ENCODE measurements around the gene SMYD4.

The SMYD4 gene

DNA sequence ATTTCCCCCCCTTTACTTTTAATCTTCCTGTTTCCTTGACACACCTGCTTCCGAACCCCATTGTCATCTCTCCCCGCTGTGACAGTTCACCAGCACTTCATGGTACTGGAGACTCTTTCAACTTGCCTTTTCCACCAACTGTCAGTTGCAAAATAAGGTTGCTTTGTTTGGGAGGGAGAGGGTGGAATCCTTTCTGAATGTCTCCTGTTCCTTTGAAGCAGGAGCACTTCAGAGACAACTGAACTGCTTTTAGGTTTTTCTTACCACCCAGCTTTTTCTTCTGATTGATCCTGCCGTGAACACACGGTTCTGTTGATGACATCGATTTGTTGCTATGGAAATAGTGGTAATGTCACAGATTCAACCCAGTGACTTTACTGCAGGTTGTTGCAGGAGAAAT is 42.1 kb upstream of the SMYD4 start:
- TF ChIP-seq, protein P1, sequence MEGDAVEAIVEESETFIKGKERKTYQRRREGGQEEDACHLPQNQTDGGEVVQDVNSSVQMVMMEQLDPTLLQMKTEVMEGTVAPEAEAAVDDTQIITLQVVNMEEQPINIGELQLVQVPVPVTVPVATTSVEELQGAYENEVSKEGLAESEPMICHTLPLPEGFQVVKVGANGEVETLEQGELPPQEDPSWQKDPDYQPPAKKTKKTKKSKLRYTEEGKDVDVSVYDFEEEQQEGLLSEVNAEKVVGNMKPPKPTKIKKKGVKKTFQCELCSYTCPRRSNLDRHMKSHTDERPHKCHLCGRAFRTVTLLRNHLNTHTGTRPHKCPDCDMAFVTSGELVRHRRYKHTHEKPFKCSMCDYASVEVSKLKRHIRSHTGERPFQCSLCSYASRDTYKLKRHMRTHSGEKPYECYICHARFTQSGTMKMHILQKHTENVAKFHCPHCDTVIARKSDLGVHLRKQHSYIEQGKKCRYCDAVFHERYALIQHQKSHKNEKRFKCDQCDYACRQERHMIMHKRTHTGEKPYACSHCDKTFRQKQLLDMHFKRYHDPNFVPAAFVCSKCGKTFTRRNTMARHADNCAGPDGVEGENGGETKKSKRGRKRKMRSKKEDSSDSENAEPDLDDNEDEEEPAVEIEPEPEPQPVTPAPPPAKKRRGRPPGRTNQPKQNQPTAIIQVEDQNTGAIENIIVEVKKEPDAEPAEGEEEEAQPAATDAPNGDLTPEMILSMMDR (IDR thresholded peaks at IDR 0.05; ENCODE audit: low read depth, low read length): no peak
- in situ Hi-C loops (cut with HindIII; ENCODE audit: low sequenced_read_pairs): no loop called here
- H3K4me3 ChIP-seq (ENCODE audit: low read depth, low read length): no peak overlapping the region
- no peak for DNase-seq (ENCODE audit: low read depth, low spot score)

DNA sequence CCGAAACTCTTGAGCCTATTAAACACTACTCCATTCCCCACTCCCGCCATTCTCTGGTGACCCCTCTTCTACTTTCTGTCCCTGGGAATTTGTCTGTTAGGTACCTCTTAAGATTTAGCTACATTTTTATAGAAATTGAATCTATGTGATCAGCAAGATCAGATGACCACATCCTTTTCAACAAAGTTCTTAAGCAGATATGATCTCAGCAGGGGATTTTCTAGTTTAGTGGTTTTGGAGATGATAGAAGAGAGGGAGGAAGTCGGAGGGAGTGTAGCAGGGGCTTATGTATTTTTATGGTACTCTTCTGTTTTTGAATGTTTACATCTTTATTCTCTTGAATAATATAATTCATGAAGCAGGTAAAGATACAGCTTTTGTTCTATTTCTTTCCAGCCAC is 40.9 kb upstream of the SMYD4 start:
- in situ Hi-C loops (cut with HindIII; ENCODE audit: low sequenced_read_pairs): no loop called here
- H3K4me3 ChIP-seq (ENCODE audit: low read depth, low read length): no peak overlapping the region
- TF ChIP-seq, protein P1 (IDR thresholded peaks at IDR 0.05; ENCODE audit: low read depth, low read length): no peak
- no peak for DNase-seq (ENCODE audit: low read depth, low spot score)

DNA sequence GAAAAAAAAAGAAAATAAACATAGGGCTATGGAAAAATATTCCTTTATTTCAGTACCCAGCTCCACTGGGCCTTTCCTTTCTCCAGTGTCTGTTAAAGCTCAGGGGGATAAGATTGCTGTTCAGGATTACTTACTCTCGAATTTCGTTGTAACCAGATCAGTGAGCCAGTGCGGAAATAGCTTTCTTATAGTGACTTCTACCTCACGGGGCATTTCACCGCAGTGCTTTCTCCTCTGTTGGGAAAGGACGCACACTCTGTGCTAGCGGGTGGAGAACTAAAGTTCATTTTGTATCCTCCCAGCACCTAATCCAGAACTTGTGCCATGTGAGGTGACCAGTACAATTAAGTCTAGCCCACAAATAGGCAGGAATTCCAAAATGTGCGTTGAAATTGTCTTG is 38.4 kb upstream of the SMYD4 start:
- TF ChIP-seq, protein P1 (IDR thresholded peaks at IDR 0.05; ENCODE audit: low read depth, low read length): no peak
- in situ Hi-C loops (cut with HindIII; ENCODE audit: low sequenced_read_pairs): no loop called here
- no peak for DNase-seq (ENCODE audit: low read depth, low spot score)
- no peak overlapping the region for H3K4me3 ChIP-seq (ENCODE audit: low read depth, low read length)

DNA sequence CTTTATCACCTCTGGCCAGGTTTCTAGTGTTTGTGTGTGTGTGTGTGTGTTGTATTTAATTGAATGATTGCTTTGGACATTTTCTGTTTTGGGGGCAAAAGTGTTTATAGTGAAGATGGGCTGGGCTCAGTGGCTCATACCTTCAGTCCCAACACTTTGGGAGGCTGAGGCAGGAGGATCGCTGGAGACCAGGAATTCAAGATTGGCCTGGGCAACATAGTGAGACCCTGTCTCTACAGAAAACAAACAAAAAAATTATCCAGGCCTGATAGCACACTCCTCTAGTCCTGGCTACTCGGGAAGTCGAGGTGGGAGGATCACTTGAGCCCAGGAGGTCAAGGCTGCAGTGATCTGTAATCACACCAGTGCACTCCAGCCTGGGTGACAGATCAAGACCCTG is 37.6 kb upstream of the SMYD4 start:
- TF ChIP-seq, protein P1 (IDR thresholded peaks at IDR 0.05; ENCODE audit: low read depth, low read length): no peak
- in situ Hi-C loops (cut with HindIII; ENCODE audit: low sequenced_read_pairs): no loop called here
- no peak for DNase-seq (ENCODE audit: low read depth, low spot score)
- H3K4me3 ChIP-seq (ENCODE audit: low read depth, low read length): no peak overlapping the region

- DNase-seq (ENCODE audit: low read depth, low spot score): peak; percentile 14
- H3K4me3 ChIP-seq (ENCODE audit: low read depth, low read length): no peak overlapping the region
- in situ Hi-C loops (cut with HindIII; ENCODE audit: low sequenced_read_pairs): no loop called here
- TF ChIP-seq, protein P1 (IDR thresholded peaks at IDR 0.05; ENCODE audit: low read depth, low read length): peak; percentile 63
Observed at GRCh38 chr17:1865252-1866037, 35.7 kb upstream of the SMYD4 start.

DNA sequence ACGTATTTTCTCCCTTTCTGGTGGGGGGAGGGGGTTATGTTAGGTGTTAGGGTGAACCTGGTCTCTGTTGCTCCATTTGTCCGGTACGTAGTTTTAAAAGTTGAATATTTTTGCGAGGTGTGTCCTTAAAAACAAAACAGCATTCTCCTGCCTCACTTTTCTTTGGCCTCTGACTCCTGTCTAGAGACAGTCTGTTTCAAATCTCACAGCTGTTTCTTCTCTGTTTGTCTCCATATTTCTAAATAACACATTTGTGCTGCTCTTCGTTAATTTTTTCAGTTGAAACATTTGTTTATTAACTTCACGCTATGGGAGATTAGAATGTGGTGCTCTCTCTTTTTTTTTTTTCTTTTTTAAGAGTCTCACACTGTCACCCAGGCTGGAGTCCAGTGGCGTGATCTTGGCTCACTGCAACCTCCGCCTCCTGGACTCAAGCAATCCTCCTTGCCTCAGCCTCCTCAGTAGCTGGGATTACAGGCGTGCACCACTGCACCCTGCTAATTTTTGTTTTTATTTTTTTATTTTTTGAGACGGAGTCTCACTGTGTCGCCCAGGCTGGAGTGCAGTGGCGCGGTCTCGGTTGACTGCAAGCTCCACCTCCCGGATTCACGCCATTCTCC is 31.8 kb upstream of the SMYD4 start:
- in situ Hi-C loops (cut with HindIII; ENCODE audit: low sequenced_read_pairs): no loop called here
- TF ChIP-seq, protein P1 (IDR thresholded peaks at IDR 0.05; ENCODE audit: low read depth, low read length): no peak
- H3K4me3 ChIP-seq (ENCODE audit: low read depth, low read length): no peak overlapping the region
- DNase-seq (ENCODE audit: low read depth, low spot score): no peak

Measured in astrocyte of the spinal cord (primary cell).